Loucy (cell line): ENCODE data around the gene PAX6.

Experiments used
- H2AFZ ChIP-seq: fragments of 200-600 bp; sonication (generic); 2 replicates; pipeline ENCODE4 v1.6.0; 2016; ENCODE audit warnings: antibody characterized with exemption, mild to moderate bottlenecking, low read length, moderate library complexity
- H3F3A ChIP-seq: fragments of 200-600 bp; 2 replicates; pipeline ENCODE4 v1.6.0; 2016; ENCODE audit warnings: antibody characterized with exemption, low read depth, mild to moderate bottlenecking
- H3K27me3 ChIP-seq: fragments of 200-600 bp; sonication (generic); 2 replicates; pipeline ENCODE4 v1.6.1; 2014; ENCODE audit warnings: low read length, mild to moderate bottlenecking; ENCODE audit not compliant: insufficient read depth, poor library complexity, severe bottlenecking
- H3K36me3 ChIP-seq: fragments of 200-600 bp; sonication (generic); 2 replicates; pipeline ENCODE4 v1.6.1; 2016; ENCODE audit warnings: low read length; ENCODE audit not compliant: insufficient read depth
- H3K4me1 ChIP-seq: fragments of 200-600 bp; sonication (generic); 2 replicates; pipeline ENCODE4 v1.5.1; 2014; ENCODE audit warnings: low read length, mild to moderate bottlenecking; ENCODE audit not compliant: insufficient read depth, poor library complexity, severe bottlenecking
- H3K4me2 ChIP-seq: fragments of 200-600 bp; sonication (generic); 2 replicates; pipeline ENCODE4 v1.6.0; 2014; ENCODE audit warnings: antibody characterized with exemption, low read length, low read depth, mild to moderate bottlenecking; ENCODE audit not compliant: poor library complexity, severe bottlenecking
- H3K4me3 ChIP-seq: fragments of 200-600 bp; sonication (generic); 2 replicates; pipeline ENCODE4 v1.5.1; 2014; ENCODE audit warnings: low read length, mild to moderate bottlenecking, mixed read lengths; ENCODE audit not compliant: poor library complexity, severe bottlenecking
- H3K79me2 ChIP-seq: fragments of 200-600 bp; sonication (generic); 2 replicates; pipeline ENCODE4 v1.6.1; 2014; ENCODE audit warnings: low read length; ENCODE audit not compliant: insufficient read depth
- H3K9ac ChIP-seq: fragments of 200-600 bp; sonication (generic); 2 replicates; pipeline ENCODE4 v1.6.0; 2014; ENCODE audit warnings: mild to moderate bottlenecking, low read depth, low read length, moderate library complexity; ENCODE audit not compliant: poor library complexity, severe bottlenecking
- H3K9me2 ChIP-seq: fragments of 200-600 bp; sonication (generic); replicated peaks from 2 replicates; pipeline ENCODE4 v1.6.1; 2016; ENCODE audit warnings: low read depth, low read length, mixed read lengths
- H3K9me3 ChIP-seq: fragments of 200-600 bp; sonication (generic); 2 replicates; pipeline ENCODE4 v1.6.1; 2014; ENCODE audit warnings: mild to moderate bottlenecking, antibody characterized with exemption, low read length, low read depth; ENCODE audit not compliant: insufficient read depth
- H4K20me1 ChIP-seq: fragments of 200-600 bp; sonication (generic); 2 replicates; pipeline ENCODE4 v1.6.0; 2014; ENCODE audit warnings: antibody characterized with exemption, low read length, mild to moderate bottlenecking; ENCODE audit not compliant: insufficient read depth, poor library complexity, severe bottlenecking
- EZH2phosphoT487 ChIP-seq: fragments of 200-600 bp; IDR thresholded peaks from 2 replicates; pipeline ENCODE4 v1.6.1; 2018; ENCODE audit warnings: antibody characterized with exemption, mild to moderate bottlenecking, moderate library complexity, borderline replicate concordance
- TF ChIP-seq, protein P1 (sequence below): fragments of 200-600 bp; sonication (generic); conservative IDR thresholded peaks from 2 replicates; pipeline ENCODE4 v1.5.1; 2014; ENCODE audit warnings: mild to moderate bottlenecking, antibody characterized with exemption, low read length

The PAX6 gene

DNA sequence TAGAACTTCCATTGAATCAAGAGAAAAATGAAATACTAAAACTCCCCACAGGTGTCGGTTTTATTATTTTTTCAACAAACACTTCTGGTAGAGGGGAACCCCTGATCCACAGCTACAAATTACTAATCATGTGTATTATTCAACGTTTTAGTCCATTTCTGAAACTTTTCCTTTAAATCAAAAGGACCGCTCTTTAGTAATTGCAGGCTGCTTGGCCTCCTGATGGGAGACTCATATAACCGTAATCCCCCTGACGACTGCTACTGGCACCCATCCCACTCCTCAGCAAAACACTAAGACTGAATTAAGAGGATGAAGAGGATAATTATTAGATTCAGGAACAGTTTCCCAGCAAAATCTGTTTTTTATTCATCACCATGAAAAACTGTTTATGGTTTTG lies 46.4 kb downstream of the PAX6 start:
- no peak overlapping the region for H2AFZ ChIP-seq
- no peak overlapping the region for H3K9ac ChIP-seq
- no peaks in the 10 kb centered on the region for H3K36me3 ChIP-seq
- TF ChIP-seq, protein P1, sequence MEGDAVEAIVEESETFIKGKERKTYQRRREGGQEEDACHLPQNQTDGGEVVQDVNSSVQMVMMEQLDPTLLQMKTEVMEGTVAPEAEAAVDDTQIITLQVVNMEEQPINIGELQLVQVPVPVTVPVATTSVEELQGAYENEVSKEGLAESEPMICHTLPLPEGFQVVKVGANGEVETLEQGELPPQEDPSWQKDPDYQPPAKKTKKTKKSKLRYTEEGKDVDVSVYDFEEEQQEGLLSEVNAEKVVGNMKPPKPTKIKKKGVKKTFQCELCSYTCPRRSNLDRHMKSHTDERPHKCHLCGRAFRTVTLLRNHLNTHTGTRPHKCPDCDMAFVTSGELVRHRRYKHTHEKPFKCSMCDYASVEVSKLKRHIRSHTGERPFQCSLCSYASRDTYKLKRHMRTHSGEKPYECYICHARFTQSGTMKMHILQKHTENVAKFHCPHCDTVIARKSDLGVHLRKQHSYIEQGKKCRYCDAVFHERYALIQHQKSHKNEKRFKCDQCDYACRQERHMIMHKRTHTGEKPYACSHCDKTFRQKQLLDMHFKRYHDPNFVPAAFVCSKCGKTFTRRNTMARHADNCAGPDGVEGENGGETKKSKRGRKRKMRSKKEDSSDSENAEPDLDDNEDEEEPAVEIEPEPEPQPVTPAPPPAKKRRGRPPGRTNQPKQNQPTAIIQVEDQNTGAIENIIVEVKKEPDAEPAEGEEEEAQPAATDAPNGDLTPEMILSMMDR, result no peak
- no peak for TF ChIP-seq EZH2phosphoT487
- no peaks in the 10 kb centered on the region for H3K4me1 ChIP-seq
- H4K20me1 ChIP-seq, result no peaks in the 10 kb centered on the region
- H3K9me2 ChIP-seq, result no peaks in the 10 kb centered on the region
- H3F3A ChIP-seq, result no peaks in the 10 kb centered on the region
- H3K4me3 ChIP-seq, result no peak overlapping the region
- H3K79me2 ChIP-seq, result no peaks in the 10 kb centered on the region
- no peaks in the 10 kb centered on the region for H3K9me3 ChIP-seq
- H3K27me3 ChIP-seq, result no peaks in the 10 kb centered on the region
- no peak overlapping the region for H3K4me2 ChIP-seq

DNA sequence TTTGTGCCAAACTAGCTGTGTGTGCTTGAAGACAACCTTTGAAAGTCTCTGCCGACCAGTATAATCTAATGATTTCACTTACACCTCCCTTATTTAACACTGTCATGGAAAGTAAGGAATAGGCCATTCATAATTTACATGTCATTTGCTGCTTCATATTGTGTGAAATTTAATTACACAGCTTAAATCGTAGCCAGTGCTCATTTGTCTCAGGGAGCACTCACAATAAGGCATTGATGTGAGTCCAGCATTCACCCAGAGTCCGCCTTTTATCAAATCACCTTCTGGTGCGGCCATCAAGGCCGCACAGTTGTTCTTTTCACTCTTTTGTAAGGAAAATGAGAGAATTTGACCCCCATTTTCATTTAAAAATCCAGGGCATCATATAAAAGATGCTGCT lies 46.9 kb downstream of the PAX6 start:
- TF ChIP-seq, protein P1, result no peak
- no peak for TF ChIP-seq EZH2phosphoT487
- Histone ChIP-seq H3K4me1 (no peaks in the 10 kb centered on the region), H2AFZ (no peak overlapping the region), H3K27me3 (no peaks in the 10 kb centered on the region), H3K36me3 (no peaks in the 10 kb centered on the region), H3K79me2 (no peaks in the 10 kb centered on the region), H4K20me1 (no peaks in the 10 kb centered on the region), H3K4me2 (no peak overlapping the region), H3K9me2 (no peaks in the 10 kb centered on the region), H3K4me3 (no peak overlapping the region), H3K9ac (no peak overlapping the region), H3F3A (no peaks in the 10 kb centered on the region), H3K9me3 (no peaks in the 10 kb centered on the region)

DNA sequence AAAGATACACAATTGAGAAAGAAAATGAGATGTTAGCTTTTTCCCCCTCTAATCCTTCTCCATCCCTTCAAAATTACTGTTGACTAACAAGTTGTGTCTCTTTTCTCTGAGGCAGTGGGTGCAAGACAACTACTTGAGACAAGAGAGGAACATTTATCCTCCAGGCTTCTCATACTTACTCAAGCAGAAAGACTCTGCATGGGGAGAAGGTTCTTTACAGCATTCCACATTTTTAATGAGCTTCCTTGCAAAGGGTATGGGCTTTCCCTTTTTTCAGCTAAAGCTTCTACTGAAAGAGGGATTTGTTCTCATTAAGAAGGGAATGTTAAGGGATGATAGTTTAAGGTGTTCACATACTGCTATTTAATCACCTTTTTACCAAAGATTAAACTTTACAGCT lies 47.8 kb downstream of the PAX6 start:
- Histone ChIP-seq H3F3A (no peaks in the 10 kb centered on the region), H3K27me3 (no peaks in the 10 kb centered on the region), H3K79me2 (no peaks in the 10 kb centered on the region), H3K4me3 (no peak overlapping the region), H3K4me2 (no peak overlapping the region), H3K4me1 (no peaks in the 10 kb centered on the region), H4K20me1 (no peaks in the 10 kb centered on the region), H3K9me3 (no peaks in the 10 kb centered on the region), H2AFZ (no peak overlapping the region), H3K36me3 (no peaks in the 10 kb centered on the region), H3K9me2 (no peaks in the 10 kb centered on the region), H3K9ac (no peak overlapping the region)
- TF ChIP-seq EZH2phosphoT487, result no peak
- TF ChIP-seq, protein P1, result no peak
